Head of caudate nucleus (tissue), 42 donors: ENCODE measurements around the gene TFAM.

Experiments
- DNase-seq, 42 donors: peaks; one replicate each; pipeline versions ENCODE4 v3.0.0 to v3.0.0-alpha.2; 2020 to 2021; ENCODE audit warnings: mixed read lengths in 7 of 42
- intact Hi-C: fragments of 100-400 bp; cut with DNase I; formaldehyde crosslinking; loops from one replicate; pipeline ENCODE4 v1.15.0; 2022

The TFAM gene

DNA sequence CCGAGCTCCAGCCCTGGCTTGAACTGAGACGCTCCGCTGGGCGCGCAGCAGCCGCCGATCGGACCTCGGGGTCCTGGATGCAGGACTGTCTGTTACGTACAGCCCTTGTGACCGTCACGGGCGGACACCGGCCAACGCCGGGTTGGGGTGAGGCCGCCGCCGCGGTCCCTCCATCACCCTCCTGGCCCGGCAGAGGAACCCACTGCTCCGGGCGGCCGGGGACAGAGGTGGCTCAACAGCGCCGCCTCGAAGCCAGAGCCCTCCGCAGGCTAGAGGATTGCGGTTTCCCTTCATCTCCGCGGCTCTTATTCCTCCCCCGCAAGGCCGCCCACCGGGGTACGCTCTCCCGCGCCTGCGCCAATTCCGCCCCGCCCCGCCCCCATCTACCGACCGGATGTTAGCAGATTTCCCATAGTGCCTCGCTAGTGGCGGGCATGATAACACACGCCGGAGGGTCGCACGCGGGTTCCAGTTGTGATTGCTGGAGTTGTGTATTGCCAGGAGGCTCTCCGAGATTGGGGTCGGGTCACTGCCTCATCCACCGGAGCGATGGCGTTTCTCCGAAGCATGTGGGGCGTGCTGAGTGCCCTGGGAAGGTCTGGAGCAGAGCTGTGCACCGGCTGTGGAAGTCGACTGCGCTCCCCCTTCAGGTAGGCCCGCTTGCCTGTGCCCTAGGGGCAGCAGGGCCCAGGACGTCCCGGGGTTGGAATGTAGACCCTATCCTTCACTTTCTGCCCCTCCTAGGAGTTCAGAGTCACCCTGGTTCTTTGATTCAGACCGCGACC, at the start of gene TFAM:
Gene TFAM, plus strand, starts transcription at position 412 of the 785 bp plus-strand sequence. Its CDS starts 138 bp downstream, at position 550.
- intact Hi-C loops = loop anchor here (5.0 to 10.0 kb wide), 2 partner anchors 50 to 83 kb away; partner anchors contain the start of gene UBE2D1
- DNase-seq = peak; percentile 89 to 99 (median 95)

- intact Hi-C loops = loop anchor here (10.0 kb wide), 1 partner anchor 49 kb away; the partner anchor contains the start of gene TFAM
- DNase-seq = no peak
Observed at GRCh38 chr10:58336242-58336641, 49.0 kb upstream of the TFAM start.

DNA sequence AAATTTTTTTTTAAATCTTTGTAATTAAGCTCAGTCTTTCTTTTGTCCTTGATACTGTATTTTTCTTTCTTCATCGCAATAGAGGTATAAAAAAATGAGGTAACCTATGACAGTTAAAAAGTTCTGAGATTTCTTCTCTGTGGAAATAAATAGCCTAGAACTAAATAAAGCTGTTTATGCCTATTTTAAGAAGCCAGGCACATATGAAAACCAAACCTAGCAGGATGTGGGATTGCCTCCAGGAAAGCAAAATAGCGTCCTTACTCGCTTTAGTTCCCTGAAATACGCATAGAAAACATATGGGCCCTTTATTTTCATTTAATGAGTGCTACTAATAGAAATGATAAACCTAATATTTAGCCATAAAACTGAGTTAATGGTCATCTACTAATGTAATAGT, 43.8 kb upstream of the TFAM start:
- no peak for DNase-seq
- intact Hi-C loops = no loop called here

- no peak for DNase-seq
- intact Hi-C loops = no loop called here
Observed at GRCh38 chr10:58341947-58342346, 43.3 kb upstream of the TFAM start.

- intact Hi-C loops = no loop called here
- DNase-seq = no peak
Observed at GRCh38 chr10:58347967-58348366, 37.2 kb upstream of the TFAM start.

- no peak for DNase-seq
- intact Hi-C loops = no loop called here
Observed at GRCh38 chr10:58348571-58349033, 36.6 kb upstream of the TFAM start.

DNA sequence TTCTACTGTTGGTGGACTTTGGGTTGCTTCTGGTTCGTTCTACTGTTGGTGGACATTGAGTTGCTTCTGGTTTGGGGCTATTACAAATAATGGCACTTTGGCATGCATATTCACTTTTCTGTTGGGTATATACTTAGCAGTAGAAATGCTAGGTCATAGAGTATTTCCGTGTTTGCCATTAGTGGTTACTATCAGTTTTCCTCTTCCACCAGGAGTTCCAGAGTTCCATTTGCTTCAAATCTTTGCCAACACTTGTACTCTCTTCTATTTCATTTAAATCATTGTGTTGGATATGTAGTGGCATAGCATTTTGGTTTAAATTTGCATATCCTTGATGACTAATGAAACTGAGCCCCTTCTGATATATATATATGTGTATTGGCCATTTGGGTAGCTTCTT, 35.2 kb upstream of the TFAM start:
- intact Hi-C loops = no loop called here
- DNase-seq = no peak

DNA sequence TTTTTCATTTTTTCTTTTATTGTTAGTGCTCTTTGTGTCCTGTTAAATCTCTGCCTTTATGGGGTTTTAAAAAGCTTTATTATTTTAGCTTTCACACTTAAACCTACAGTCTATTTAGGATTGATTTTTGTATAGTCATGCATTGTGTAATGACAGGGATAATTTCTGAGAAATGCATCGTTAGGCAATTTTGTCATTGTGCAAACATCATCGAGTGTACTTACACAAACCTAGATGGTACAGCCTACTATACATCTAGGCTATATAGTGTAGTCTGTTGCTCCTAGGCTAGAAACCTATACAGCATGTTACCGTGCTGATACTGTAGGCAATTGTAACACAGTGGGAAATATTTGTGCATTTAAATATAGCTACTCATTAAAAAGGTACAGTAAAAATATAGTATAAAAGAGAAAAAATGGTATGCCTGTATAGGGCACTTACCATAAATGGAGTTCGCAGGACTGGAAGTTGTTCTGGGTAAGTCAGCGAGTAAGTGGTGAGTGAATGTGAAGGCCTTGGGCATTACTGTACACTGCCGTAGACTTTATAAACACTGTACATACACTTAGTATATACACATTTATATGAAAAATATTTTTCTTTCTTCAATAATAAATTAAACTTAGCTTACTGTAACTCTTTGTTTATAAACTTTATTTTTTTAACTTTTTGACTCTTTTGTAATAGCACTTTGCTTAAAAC, 34.4 kb upstream of the TFAM start:
- DNase-seq = no peak

GRCh38 chr10:58351616-58352578, 33.3 kb upstream of the TFAM start:
- intact Hi-C loops = no loop called here
- peak in 23 of 42 donors; percentile 7 to 55 (median 27) for DNase-seq

More for the DNA sequence above, 34.4 kb upstream of the TFAM start:
- intact Hi-C loops = no loop called here

- no peak for DNase-seq
- intact Hi-C loops = no loop called here
Observed at GRCh38 chr10:58352956-58353610, 32.1 kb upstream of the TFAM start.

DNA sequence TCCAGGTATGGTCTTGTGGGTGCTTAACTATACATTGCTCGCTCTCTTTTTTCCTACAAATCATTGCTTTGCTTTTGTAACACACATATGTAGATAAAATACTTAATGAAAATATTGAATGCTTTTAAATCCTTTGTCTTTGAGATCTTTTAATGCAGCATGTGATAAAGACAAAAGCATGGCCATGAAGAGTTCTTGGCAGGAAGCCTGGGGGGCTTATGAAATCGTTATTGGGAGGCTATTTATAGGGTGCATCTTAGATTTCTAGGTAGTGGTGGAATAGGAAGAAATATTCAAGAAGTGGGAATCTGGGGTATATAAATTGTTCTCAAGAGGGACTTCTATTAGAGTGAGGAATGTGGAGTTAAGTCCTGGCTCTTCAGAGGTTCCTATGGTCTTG, 28.5 kb upstream of the TFAM start:
- DNase-seq = no peak
- intact Hi-C loops = no loop called here

GRCh38 chr10:58358314-58358933, 26.8 kb upstream of the TFAM start:
- intact Hi-C loops = no loop called here
- DNase-seq = peak in 8 of 42 donors; percentile 15 to 50 (median 23)

DNA sequence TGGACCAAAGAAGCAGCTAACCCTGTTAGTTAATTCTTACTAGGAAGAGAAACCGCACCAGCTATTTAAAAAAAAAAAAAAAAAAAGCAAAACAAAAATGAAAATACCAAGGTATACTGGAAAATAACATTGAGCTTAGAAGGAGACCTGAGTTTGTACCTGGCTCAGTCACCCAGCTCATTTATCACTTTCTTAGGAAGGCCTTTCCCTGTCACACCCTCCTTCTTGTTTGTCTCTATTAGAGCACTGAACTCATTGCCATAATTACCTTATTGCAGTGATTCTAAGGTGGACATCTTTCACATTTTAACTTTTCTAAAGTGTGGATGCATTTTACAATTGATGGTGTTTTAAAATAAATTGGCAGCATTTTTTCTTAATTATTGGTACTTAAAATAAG, 26.3 kb upstream of the TFAM start:
- no peak for DNase-seq
- intact Hi-C loops = no loop called here

DNA sequence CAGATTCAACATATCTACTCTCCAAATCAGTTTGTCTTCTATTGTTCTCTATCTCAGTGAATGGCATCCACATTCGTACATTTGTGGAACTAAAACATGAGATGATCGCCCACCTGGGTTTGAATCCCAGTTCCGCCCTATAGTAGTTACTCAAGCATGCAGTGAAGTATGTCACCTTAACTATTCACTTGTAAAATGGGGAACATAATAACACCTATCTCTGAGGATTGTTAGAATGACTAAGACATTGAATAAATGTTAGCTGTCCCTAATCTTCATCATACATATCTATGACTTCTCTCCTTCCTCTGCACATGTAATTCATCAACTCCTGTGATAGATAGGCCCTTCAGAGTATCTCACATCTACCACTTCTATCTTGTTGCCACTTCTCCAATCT, 25.7 kb upstream of the TFAM start:
- intact Hi-C loops = no loop called here

GRCh38 chr10:58360412-58361004, 24.7 kb upstream of the TFAM start:
- intact Hi-C loops = no loop called here
- no peak for DNase-seq

More for the DNA sequence above, 25.7 kb upstream of the TFAM start:
- no peak for DNase-seq

- intact Hi-C loops = no loop called here
- no peak for DNase-seq
Observed at GRCh38 chr10:58361353-58361752, 23.9 kb upstream of the TFAM start.

DNA sequence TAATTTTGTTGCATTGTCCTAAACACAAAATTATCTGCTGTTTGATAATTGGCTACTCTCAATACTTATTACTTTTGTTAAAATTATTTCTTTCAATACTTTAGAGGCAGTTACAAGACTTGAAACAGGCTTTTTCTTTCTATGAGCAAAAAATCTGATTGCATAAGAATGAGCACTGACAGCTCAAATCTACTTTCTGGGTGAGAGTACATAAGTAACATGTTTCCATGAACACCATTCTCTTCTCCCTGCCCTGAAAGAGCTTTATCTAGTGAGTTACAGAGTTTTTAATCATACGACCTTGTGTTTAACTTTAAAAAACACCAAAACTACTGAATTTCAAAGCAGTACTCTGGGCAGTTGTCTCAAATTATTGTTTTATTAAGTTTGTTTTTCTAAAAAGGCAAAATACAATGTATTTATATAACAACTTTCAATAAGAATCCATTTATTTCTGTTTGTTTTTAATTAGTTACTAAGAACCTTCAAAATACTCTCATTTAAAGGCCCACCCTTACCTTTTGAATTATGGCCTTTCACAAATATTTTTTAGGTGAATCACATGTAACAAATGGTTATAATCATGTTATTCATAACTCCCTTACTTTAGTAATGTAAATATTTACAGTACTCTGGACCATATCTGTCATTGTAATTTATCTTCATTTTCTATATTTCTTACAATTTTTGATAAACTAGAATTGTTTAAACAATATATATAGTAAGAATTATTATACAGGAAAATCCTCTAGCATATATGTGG, 23.0 kb upstream of the TFAM start:
- DNase-seq = no peak

More for the DNA sequence above, 23.0 kb upstream of the TFAM start:
- intact Hi-C loops = no loop called here
